HCT116 (cell line): ENCODE data around the gene WDR37. TPM values are rescaled to one million over a fixed set of nuclear protein-coding genes. Genes with fewer than 3 reads are reported as not detected.

Experiments used
- ATAC-seq: fragments of 200-7000 bp; cut with Tn5 transposase; 2 replicates; pipeline ENCODE4 v1.9.1; 2020; ENCODE audit warnings: mild to moderate bottlenecking, moderate library complexity
- BruUV-seq: library from RNA; stranded (reverse); fragments of 400-500 nt; replicated peaks from 2 replicates; lab custom pipeline; 2021; lab: Mats Ljungman, UMichigan
- CTCF ChIA-PET: fragments of 300-600 bp; sonication (Branson Sonifier 250); formaldehyde crosslinking; loops from one replicate; lab custom pipeline; 2021; ENCODE audit warnings: antibody characterized with exemption; lab: Charles Lee
- POLR2A ChIA-PET: fragments of 300-600, 350-600 bp; sonication (Branson Sonifier 250); formaldehyde crosslinking; loops from one replicate; lab custom pipeline; 2021; ENCODE audit warnings: antibody characterized with exemption; lab: Charles Lee
- RAD21 ChIA-PET, 2 experiments: fragments of 300-600 bp; sonication (Branson Sonifier 250); formaldehyde crosslinking; loops; one replicate each; lab custom pipeline; 2023; ENCODE audit warnings: low total read pairs in 2 of 2; ENCODE audit not compliant: uncharacterized antibody in 2 of 2, unreplicated experiment in 2 of 2, low non-redundant PET in 1 of 2; lab: Charles Lee
- DNase-seq: peaks from one replicate; pipeline ENCODE4 v3.0.0-alpha.2; 2010; ENCODE audit warnings: low read depth, low spot score
- H2AFZ ChIP-seq: fragments of 200-600 bp; shearing (Covaris generic), sonication (generic); 2 replicates; pipeline ENCODE4 v1.6.1; 2017; ENCODE audit warnings: low read depth, mixed run types, mixed read lengths, antibody characterized with exemption, low read length; ENCODE audit not compliant: poor library complexity, severe bottlenecking
- H3K27ac ChIP-seq: 2 replicates; pipeline ENCODE4 v1.5.1; 2012; ENCODE audit warnings: low read depth, low read length
- H3K27me3 ChIP-seq: fragments of 200-600 bp; sonication (generic); 2 replicates; pipeline ENCODE4 v1.6.1; 2016; ENCODE audit warnings: mixed run types, low read length, mixed read lengths; ENCODE audit not compliant: insufficient read depth
- H3K36me3 ChIP-seq, 2 experiments: fragments of 200-500 bp in 1 of 2; fragments of 200-600 bp in 1 of 2; sonication (Bioruptor generic) in 1 of 2; sonication (generic) in 1 of 2; 2 replicates each; pipeline versions ENCODE4 v1.5.1 to v1.6.1; 2014 to 2016; ENCODE audit warnings: low read length in 2 of 2, inconsistent platforms in 1 of 2, mixed read lengths in 1 of 2, mixed run types in 1 of 2; ENCODE audit not compliant: insufficient read depth in 2 of 2, control insufficient read depth in 1 of 2
- H3K4me1 ChIP-seq, 2 experiments: fragments of 200-600 bp in 1 of 2; sonication (generic) in 1 of 2; 2 replicates each; pipeline versions ENCODE4 v1.5.1 to v1.6.1; 2012 to 2017; ENCODE audit warnings: low read length in 2 of 2, inconsistent platforms in 1 of 2, mild to moderate bottlenecking in 1 of 2, mixed read lengths in 1 of 2, mixed run types in 1 of 2, moderate library complexity in 1 of 2; ENCODE audit not compliant: insufficient read depth in 2 of 2, control insufficient read depth in 1 of 2
- H3K4me2 ChIP-seq: fragments of 200-600 bp; sonication (generic); 2 replicates; pipeline ENCODE4 v1.6.1; 2017; ENCODE audit warnings: mixed run types, low read length, mixed read lengths
- H3K4me3 ChIP-seq, 2 experiments: fragments of 200-600 bp in 1 of 2; sonication (generic) in 1 of 2; replicated peaks in 1 of 2; 2 replicates each; pipeline ENCODE4 v1.5.1; 2011 to 2016; ENCODE audit warnings: low read length in 2 of 2, control low read depth in 1 of 2, low read depth in 1 of 2, mild to moderate bottlenecking in 1 of 2, mixed read lengths in 1 of 2, mixed run types in 1 of 2
- H3K79me2 ChIP-seq: fragments of 200-600 bp; sonication (generic); 2 replicates; pipeline ENCODE4 v1.6.1; 2017; ENCODE audit warnings: mild to moderate bottlenecking, mixed run types, low read length, moderate library complexity, mixed read lengths; ENCODE audit not compliant: insufficient read depth
- H3K9ac ChIP-seq: fragments of 200-600 bp; sonication (generic); 2 replicates; pipeline ENCODE4 v1.6.1; 2016; ENCODE audit warnings: low read length, mixed read lengths
- H3K9me2 ChIP-seq: fragments of 200-600 bp; sonication (generic), shearing (Covaris generic); 2 replicates; pipeline ENCODE4 v1.6.1; 2017; ENCODE audit warnings: mixed run types, mild to moderate bottlenecking, moderate library complexity; ENCODE audit not compliant: insufficient read depth
- H3K9me3 ChIP-seq, 2 experiments: fragments of 200-500 bp in 1 of 2; fragments of 200-600 bp in 1 of 2; sonication (Bioruptor generic) in 1 of 2; sonication (generic) in 1 of 2; 2 replicates each; pipeline ENCODE4 v1.6.1; 2014 to 2017; ENCODE audit warnings: low read length in 2 of 2, mixed read lengths in 2 of 2, inconsistent platforms in 1 of 2, low read depth in 1 of 2, mild to moderate bottlenecking in 1 of 2, mixed run types in 1 of 2, moderate library complexity in 1 of 2; ENCODE audit not compliant: control insufficient read depth in 1 of 2, insufficient read depth in 1 of 2
- H4K20me1 ChIP-seq: fragments of 200-600 bp; sonication (generic), shearing (Covaris generic); 2 replicates; pipeline ENCODE4 v1.6.1; 2017; ENCODE audit warnings: mixed run types, mild to moderate bottlenecking, moderate library complexity; ENCODE audit not compliant: insufficient read depth
- CTCF ChIP-seq, 3 experiments: fragments of 200-600 bp in 1 of 3; sonication (generic) in 1 of 3; IDR thresholded peaks in 2 of 3; conservative IDR thresholded peaks in 1 of 3; 2 replicates each; pipeline ENCODE4 v1.5.1; 2012 to 2017; ENCODE audit warnings: low read depth in 2 of 3, low read length in 2 of 3, antibody characterized with exemption in 1 of 3, borderline replicate concordance in 1 of 3, control low read depth in 1 of 3, mild to moderate bottlenecking in 1 of 3, mixed read lengths in 1 of 3, mixed run types in 1 of 3, moderate library complexity in 1 of 3; ENCODE audit not compliant: insufficient read depth in 1 of 3
- EGR1 ChIP-seq: IDR thresholded peaks from 2 replicates; pipeline ENCODE4 v1.6.1; 2012; ENCODE audit warnings: low read depth
- EZH2 ChIP-seq: fragments of 200-600 bp; sonication (generic); IDR thresholded peaks from 2 replicates; pipeline ENCODE4 v1.6.1; 2017; ENCODE audit warnings: antibody characterized with exemption, mixed run types
- JUND ChIP-seq: IDR thresholded peaks from 2 replicates; pipeline ENCODE4 v1.6.1; 2012
- MAX ChIP-seq: IDR thresholded peaks from 2 replicates; pipeline ENCODE4 v1.6.1; 2012
- POLR2AphosphoS5 ChIP-seq: IDR thresholded peaks from 2 replicates; pipeline ENCODE4 v1.6.1; 2011; ENCODE audit warnings: mild to moderate bottlenecking, low read depth, low read length, moderate library complexity
- REST ChIP-seq: IDR thresholded peaks from 2 replicates; pipeline ENCODE4 v1.6.1; 2012; ENCODE audit warnings: low read depth
- SIN3A ChIP-seq: IDR thresholded peaks from 2 replicates; pipeline ENCODE4 v1.6.1; 2012; ENCODE audit warnings: low read depth
- SP1 ChIP-seq: IDR thresholded peaks from 2 replicates; pipeline ENCODE4 v1.6.1; 2012; ENCODE audit warnings: low read depth
- ZFX ChIP-seq: fragments of 450-650 bp; IDR thresholded peaks from 2 replicates; pipeline ENCODE4 v1.6.1; 2017
- ZNF274 ChIP-seq: fragments of 200-500 bp; sonication (Bioruptor generic); IDR thresholded peaks from 2 replicates; pipeline ENCODE4 v1.6.1; 2014; ENCODE audit warnings: mild to moderate bottlenecking, low read depth, low read length, inconsistent platforms
- intact Hi-C: fragments of 100-400 bp; cut with micrococcal nuclease; formaldehyde crosslinking; loops from 2 replicates; pipeline ENCODE4 v1.10.0; 2022
- total RNA-seq: library from RNA; stranded (reverse); gene quantifications from one replicate; pipeline ENCODE4 v1.2.1, GENCODE V29; 2021; ENCODE audit not compliant: unreplicated experiment

The WDR37 gene
- total RNA-seq, 1 experiment from 2014 or later = 9.1 TPM

- no peak for TF ChIP-seq CTCF (IDR thresholded peaks at IDR 0.05 in 2 of 3, conservative IDR thresholded peaks at IDR 0.05 in 1 of 3; ENCODE audit: borderline replicate concordance in 1 of 3, insufficient read depth in 1 of 3, low read depth in 2 of 3, low read length in 2 of 3)
- no peak for TF ChIP-seq SP1
- TF ChIP-seq EGR1 = no peak
- TF ChIP-seq EZH2 = no peak
- TF ChIP-seq POLR2AphosphoS5 = no peak
- no peak for TF ChIP-seq ZNF274
Measured at GRCh38 chr10:1153805-1154351, 97.7 kb downstream of the WDR37 start (continued).

GRCh38 chr10:1154531-1155295 is 98.5 kb downstream of the WDR37 start:
- CTCF ChIA-PET = no interaction called here

More at GRCh38 chr10:1154531-1155295, 98.5 kb downstream of the WDR37 start:
- Histone ChIP-seq H4K20me1 (no peaks in the 10 kb centered on the region), H3K9me3 (no peaks in the 10 kb centered on the region), H3K4me2 (no peak overlapping the region), H3K36me3 (no peaks in the 10 kb centered on the region), H3K4me3 (no peak overlapping the region), H2AFZ (no peak overlapping the region), H3K4me1 (no peaks in the 10 kb centered on the region; a peak in 1 of 4 replicates), H3K9ac (no peak overlapping the region), H3K9me2 (no peaks in the 10 kb centered on the region), H3K27ac (no peak overlapping the region), H3K79me2 (no peaks in the 10 kb centered on the region), H3K27me3 (peaks cover 3% of the 10 kb centered on the region; the same call in 1 of the 2 replicates)
- ChIA-PET POLR2A (no interaction called here), RAD21 (no interaction called here)
- DNase-seq (no peak), ATAC-seq (no peak)
- intact Hi-C loops = no loop called here
- BruUV-seq = no TSS peak
- TF ChIP-seq JUND (no peak), REST (no peak), SIN3A (no peak), ZFX (no peak), MAX (no peak), EGR1 (no peak)
